ENCODE data around the gene TSPYL1.

DNA sequence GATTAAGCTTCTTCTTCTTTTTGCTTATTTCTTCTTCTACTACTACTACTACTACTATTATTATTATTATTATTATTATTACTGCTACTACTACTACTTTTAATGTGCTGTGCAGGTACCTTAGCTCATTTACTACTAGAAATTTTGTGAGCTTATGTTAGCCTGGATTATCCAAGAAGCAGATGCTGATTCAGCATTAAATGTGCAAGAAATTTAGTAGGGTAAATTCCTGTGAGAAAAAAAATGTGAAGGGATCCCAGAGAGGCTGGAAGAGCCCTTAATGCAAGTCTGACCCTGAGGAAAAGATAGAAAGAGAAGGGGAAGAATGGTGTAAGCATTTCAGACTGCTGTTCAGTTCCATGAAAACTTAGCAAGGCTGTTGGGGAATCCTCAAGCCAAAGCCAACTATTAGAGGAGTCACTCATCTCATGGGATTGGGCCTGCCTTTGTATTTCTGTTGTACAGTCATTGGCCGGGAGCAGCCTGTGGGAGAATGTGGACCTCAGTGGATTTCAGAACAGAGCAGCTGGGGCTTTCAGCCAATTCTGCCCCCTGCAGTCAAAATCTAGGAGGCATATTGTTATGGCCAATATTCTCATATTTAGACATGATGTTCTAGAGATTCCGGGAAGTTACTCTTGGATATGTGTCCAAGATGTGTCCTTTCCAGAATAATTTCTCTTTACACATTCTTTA, 37.2 kb upstream of the TSPYL1 start:
- TF ChIP-seq POLR2AphosphoS5 (IDR thresholded peaks at IDR 0.05; ENCODE audit: low read length) (no peak), GABPA (IDR thresholded peaks at IDR 0.05; ENCODE audit: low read depth) (no peak), YY1 (IDR thresholded peaks at IDR 0.05; ENCODE audit: low read depth, low read length) (no peak), SRF (IDR thresholded peaks at IDR 0.05; ENCODE audit: low read depth in 2 of 2, low read length in 2 of 2) (no peak), EZH2 (IDR thresholded peaks at IDR 0.05; ENCODE audit: borderline replicate concordance, control insufficient read depth, low read depth, low read length) (no peak), ZNF274 (IDR thresholded peaks at IDR 0.05; ENCODE audit: insufficient read depth, insufficient read length) (no peak)
